ENCODE data around the gene ATAD3B.
A peak's percentile ranks its signal among the peaks of the same experiment; 100 is the strongest.

DNA sequence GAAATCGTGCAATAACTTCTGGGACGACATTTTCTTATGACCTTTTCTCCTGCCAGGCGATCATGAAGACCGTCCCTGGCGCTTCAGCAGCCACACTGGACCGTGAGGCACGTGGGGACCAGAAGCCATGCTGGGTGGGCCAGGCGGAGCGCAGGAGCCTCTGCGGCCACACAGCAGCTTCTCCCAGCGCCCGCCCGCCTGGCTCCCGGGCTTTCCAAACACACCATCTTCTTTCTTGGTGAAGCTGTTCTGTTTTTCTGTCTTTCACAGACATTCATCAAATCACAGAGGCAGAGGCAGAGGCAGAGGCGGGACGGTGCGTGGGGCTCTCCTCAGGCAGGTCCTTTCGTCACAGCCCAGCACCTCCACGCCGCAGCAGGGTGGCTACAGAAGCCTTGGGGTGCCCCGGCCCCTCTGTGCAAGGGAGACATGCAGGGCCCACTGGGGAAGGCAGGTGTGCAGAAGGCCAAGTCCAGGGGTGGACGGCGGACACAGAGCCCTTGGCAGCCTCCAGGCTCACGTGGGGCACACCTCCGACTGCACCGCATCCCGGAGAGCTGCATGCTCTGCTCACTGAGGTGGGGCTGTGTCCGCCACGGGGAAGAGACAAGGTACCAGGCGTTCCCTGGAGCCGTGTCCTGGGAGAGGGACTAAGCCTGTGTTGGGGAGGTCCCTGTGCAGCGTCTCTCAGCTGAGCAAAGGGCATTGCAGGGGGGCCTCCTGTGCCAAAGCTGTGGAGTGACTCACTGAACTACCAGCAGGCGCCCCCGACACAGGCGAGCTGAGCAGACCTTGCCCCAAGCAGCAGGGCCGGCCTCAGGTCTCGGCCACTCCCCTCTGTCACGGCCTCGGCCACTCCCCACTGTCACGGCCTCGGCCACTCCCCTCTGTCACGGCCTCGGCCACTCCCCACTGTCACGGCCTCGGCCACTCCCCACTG lies 71.5 kb downstream of the ATAD3B start:
- TF ChIP-seq, protein P1, sequence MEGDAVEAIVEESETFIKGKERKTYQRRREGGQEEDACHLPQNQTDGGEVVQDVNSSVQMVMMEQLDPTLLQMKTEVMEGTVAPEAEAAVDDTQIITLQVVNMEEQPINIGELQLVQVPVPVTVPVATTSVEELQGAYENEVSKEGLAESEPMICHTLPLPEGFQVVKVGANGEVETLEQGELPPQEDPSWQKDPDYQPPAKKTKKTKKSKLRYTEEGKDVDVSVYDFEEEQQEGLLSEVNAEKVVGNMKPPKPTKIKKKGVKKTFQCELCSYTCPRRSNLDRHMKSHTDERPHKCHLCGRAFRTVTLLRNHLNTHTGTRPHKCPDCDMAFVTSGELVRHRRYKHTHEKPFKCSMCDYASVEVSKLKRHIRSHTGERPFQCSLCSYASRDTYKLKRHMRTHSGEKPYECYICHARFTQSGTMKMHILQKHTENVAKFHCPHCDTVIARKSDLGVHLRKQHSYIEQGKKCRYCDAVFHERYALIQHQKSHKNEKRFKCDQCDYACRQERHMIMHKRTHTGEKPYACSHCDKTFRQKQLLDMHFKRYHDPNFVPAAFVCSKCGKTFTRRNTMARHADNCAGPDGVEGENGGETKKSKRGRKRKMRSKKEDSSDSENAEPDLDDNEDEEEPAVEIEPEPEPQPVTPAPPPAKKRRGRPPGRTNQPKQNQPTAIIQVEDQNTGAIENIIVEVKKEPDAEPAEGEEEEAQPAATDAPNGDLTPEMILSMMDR (IDR thresholded peaks at IDR 0.05) = peak in 1 of 6 experiments; percentile 9
- no peak for TF ChIP-seq POLR2A (IDR thresholded peaks at IDR 0.05)
